ENCODE data around the gene GRB14.

DNA sequence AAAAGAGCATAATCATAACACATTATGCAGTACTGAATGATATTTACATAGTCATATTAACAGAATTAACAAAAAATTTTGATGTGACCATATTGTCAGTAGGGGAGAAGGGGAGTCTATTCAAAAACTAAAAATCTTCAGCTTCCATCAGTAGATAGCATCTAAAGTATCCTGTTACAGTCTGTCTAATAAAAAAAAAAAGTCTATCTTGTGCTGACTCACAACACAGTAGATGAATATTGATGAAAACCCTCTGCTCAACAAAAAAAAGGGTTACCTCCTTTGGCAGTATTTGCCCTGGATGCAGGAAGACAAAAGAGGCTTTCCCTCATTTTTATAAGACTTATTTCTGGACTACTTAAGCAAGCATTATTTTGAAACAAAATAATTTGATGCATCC lies 27.3 kb downstream of the GRB14 start:
- TF ChIP-seq CEBPB (IDR thresholded peaks at IDR 0.05; ENCODE audit: borderline replicate concordance in 1 of 2, low read depth in 2 of 2, low read length in 2 of 2) (no peak), NFYB (IDR thresholded peaks at IDR 0.05; ENCODE audit: insufficient read depth, low read depth, low read length) (no peak), ZNF24 (IDR thresholded peaks at IDR 0.05) (no peak), EP300 (IDR thresholded peaks at IDR 0.05; ENCODE audit: borderline replicate concordance in 1 of 2, control insufficient read depth in 1 of 2, low read depth in 2 of 2, low read length in 2 of 2) (no peak), STAT3 (IDR thresholded peaks at IDR 0.05; ENCODE audit: low read depth, low read length) (no peak), BRCA1 (IDR thresholded peaks at IDR 0.05; ENCODE audit: low read depth, low read length) (no peak), RAD21 (IDR thresholded peaks at IDR 0.05; ENCODE audit: insufficient read depth, low read depth, low read length) (no peak), SP1 (IDR thresholded peaks at IDR 0.05; ENCODE audit: low read depth, low read length) (no peak), FOS (IDR thresholded peaks at IDR 0.05; ENCODE audit: borderline replicate concordance, extremely low read depth, insufficient read length) (no peak)
- TF ChIP-seq, protein P1, sequence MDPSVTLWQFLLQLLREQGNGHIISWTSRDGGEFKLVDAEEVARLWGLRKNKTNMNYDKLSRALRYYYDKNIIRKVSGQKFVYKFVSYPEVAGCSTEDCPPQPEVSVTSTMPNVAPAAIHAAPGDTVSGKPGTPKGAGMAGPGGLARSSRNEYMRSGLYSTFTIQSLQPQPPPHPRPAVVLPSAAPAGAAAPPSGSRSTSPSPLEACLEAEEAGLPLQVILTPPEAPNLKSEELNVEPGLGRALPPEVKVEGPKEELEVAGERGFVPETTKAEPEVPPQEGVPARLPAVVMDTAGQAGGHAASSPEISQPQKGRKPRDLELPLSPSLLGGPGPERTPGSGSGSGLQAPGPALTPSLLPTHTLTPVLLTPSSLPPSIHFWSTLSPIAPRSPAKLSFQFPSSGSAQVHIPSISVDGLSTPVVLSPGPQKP (IDR thresholded peaks at IDR 0.05; ENCODE audit: low read depth, low read length): no peak
- TF ChIP-seq, protein P2, sequence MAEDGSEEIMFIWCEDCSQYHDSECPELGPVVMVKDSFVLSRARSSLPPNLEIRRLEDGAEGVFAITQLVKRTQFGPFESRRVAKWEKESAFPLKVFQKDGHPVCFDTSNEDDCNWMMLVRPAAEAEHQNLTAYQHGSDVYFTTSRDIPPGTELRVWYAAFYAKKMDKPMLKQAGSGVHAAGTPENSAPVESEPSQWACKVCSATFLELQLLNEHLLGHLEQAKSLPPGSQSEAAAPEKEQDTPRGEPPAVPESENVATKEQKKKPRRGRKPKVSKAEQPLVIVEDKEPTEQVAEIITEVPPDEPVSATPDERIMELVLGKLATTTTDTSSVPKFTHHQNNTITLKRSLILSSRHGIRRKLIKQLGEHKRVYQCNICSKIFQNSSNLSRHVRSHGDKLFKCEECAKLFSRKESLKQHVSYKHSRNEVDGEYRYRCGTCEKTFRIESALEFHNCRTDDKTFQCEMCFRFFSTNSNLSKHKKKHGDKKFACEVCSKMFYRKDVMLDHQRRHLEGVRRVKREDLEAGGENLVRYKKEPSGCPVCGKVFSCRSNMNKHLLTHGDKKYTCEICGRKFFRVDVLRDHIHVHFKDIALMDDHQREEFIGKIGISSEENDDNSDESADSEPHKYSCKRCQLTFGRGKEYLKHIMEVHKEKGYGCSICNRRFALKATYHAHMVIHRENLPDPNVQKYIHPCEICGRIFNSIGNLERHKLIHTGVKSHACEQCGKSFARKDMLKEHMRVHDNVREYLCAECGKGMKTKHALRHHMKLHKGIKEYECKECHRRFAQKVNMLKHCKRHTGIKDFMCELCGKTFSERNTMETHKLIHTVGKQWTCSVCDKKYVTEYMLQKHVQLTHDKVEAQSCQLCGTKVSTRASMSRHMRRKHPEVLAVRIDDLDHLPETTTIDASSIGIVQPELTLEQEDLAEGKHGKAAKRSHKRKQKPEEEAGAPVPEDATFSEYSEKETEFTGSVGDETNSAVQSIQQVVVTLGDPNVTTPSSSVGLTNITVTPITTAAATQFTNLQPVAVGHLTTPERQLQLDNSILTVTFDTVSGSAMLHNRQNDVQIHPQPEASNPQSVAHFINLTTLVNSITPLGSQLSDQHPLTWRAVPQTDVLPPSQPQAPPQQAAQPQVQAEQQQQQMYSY (CRISPR knock-in tag; IDR thresholded peaks at IDR 0.05): no peak
- TF ChIP-seq, protein P3, sequence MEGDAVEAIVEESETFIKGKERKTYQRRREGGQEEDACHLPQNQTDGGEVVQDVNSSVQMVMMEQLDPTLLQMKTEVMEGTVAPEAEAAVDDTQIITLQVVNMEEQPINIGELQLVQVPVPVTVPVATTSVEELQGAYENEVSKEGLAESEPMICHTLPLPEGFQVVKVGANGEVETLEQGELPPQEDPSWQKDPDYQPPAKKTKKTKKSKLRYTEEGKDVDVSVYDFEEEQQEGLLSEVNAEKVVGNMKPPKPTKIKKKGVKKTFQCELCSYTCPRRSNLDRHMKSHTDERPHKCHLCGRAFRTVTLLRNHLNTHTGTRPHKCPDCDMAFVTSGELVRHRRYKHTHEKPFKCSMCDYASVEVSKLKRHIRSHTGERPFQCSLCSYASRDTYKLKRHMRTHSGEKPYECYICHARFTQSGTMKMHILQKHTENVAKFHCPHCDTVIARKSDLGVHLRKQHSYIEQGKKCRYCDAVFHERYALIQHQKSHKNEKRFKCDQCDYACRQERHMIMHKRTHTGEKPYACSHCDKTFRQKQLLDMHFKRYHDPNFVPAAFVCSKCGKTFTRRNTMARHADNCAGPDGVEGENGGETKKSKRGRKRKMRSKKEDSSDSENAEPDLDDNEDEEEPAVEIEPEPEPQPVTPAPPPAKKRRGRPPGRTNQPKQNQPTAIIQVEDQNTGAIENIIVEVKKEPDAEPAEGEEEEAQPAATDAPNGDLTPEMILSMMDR (IDR thresholded peaks at IDR 0.05 in 2 of 3, conservative IDR thresholded peaks at IDR 0.05 in 1 of 3; ENCODE audit: control insufficient read depth in 2 of 3, extremely low read depth in 1 of 3, insufficient read depth in 1 of 3, low read depth in 3 of 3, low read length in 3 of 3): no peak

Measured in GM12878 (cell line).